Measurements from ENCODE around the gene PTPRJ.

GRCh38 chr11:48044577-48044976, 64.2 kb downstream of the PTPRJ start:
- TF ChIP-seq, protein P1, sequence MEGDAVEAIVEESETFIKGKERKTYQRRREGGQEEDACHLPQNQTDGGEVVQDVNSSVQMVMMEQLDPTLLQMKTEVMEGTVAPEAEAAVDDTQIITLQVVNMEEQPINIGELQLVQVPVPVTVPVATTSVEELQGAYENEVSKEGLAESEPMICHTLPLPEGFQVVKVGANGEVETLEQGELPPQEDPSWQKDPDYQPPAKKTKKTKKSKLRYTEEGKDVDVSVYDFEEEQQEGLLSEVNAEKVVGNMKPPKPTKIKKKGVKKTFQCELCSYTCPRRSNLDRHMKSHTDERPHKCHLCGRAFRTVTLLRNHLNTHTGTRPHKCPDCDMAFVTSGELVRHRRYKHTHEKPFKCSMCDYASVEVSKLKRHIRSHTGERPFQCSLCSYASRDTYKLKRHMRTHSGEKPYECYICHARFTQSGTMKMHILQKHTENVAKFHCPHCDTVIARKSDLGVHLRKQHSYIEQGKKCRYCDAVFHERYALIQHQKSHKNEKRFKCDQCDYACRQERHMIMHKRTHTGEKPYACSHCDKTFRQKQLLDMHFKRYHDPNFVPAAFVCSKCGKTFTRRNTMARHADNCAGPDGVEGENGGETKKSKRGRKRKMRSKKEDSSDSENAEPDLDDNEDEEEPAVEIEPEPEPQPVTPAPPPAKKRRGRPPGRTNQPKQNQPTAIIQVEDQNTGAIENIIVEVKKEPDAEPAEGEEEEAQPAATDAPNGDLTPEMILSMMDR (optimal IDR thresholded peaks at IDR 0.05 in 1 of 3, IDR thresholded peaks at IDR 0.05 in 1 of 3, conservative IDR thresholded peaks at IDR 0.05 in 1 of 3; ENCODE audit: extremely low read depth in 1 of 3, insufficient read depth in 2 of 3, low read length in 3 of 3) = no peak
- no peak for TF ChIP-seq EZH2 (IDR thresholded peaks at IDR 0.05; ENCODE audit: low read length)
